ENCODE data around the gene SIPA1L2.
"Not testable (repeated sequence)": the region's sequence is repeated elsewhere in the genome, so short reads cannot be mapped to it uniquely, and the experiment has no call there.

Gene SIPA1L2

GRCh38 chr1:232610902-232611745 lies 18.8 kb downstream of the SIPA1L2 start:
- H3K9ac ChIP-seq (ENCODE audit: low read length): not testable (repeated sequence)
- peak in 1 of 2 donors; percentile 10 for DNase-seq
- no CpG with 5 or more reads among the region's 11 CpGs for WGBS (ENCODE audit: extremely low coverage, insufficient coverage, insufficient read length)

GRCh38 chr1:232610192-232610901 lies 19.6 kb downstream of the SIPA1L2 start:
- Histone ChIP-seq H3K4me1 (ENCODE audit: control insufficient read depth in 1 of 2, insufficient read depth in 2 of 2, low read length in 2 of 2) (peaks cover 0 to 5% of the 10 kb centered on the region in 2 experiments), H3K79me1 (ENCODE audit: low read length) (no peaks in the 10 kb centered on the region), H3K27ac (ENCODE audit: low read depth, low read length) (no peak overlapping the region), H3K27me3 (ENCODE audit: insufficient read depth, low read length) (no peaks in the 10 kb centered on the region), H3K79me2 (ENCODE audit: control insufficient read depth, insufficient read depth, low read length, poor library complexity) (peaks cover 1% of the 10 kb centered on the region), H2BK120ac (ENCODE audit: insufficient read depth, low read length, poor library complexity) (no peak overlapping the region), H2BK12ac (ENCODE audit: low read length) (no peak overlapping the region), H4K8ac (ENCODE audit: low read depth, low read length) (no peak overlapping the region), H3K4me3 (ENCODE audit: low read depth, low read length) (no peak overlapping the region), H4K91ac (ENCODE audit: low read depth, low read length) (no peak overlapping the region), H2BK5ac (ENCODE audit: low read depth, low read length, poor library complexity) (no peak overlapping the region), H3K4me2 (ENCODE audit: low read length) (no peak overlapping the region), H3K23ac (ENCODE audit: low read length) (no peak overlapping the region), H3K18ac (ENCODE audit: low read length) (no peak overlapping the region), H3K4ac (ENCODE audit: low read depth, low read length) (peak overlapping the region; percentile 40), H4K12ac (ENCODE audit: low read depth, low read length) (no peak overlapping the region), H3K9me3 (ENCODE audit: insufficient read depth, low read depth, low read length) (peaks cover 2% of the 10 kb centered on the region), H3K36me3 (ENCODE audit: control insufficient read depth in 1 of 2, insufficient read depth in 2 of 2, low read length in 2 of 2) (no peaks in the 10 kb centered on the region), H2AK5ac (ENCODE audit: low read length) (no peak overlapping the region), H2AFZ (ENCODE audit: insufficient read depth, low read length, poor library complexity) (peak overlapping the region; percentile 52), H3K14ac (ENCODE audit: low read length) (no peak overlapping the region), H3K9ac (ENCODE audit: low read length) (no peak overlapping the region)
- WGBS (ENCODE audit: extremely low coverage, insufficient coverage, insufficient read length): no CpG with 5 or more reads among the region's 6 CpGs
- no peak for DNase-seq

More at GRCh38 chr1:232610902-232611745, 18.8 kb downstream of the SIPA1L2 start:
- H3K23ac ChIP-seq (ENCODE audit: low read length); H3K27me3 ChIP-seq (ENCODE audit: insufficient read depth, low read length); H3K4ac ChIP-seq (ENCODE audit: low read depth, low read length); H4K91ac ChIP-seq (ENCODE audit: low read depth, low read length); H2AK5ac ChIP-seq (ENCODE audit: low read length); H3K4me2 ChIP-seq (ENCODE audit: low read length); H3K18ac ChIP-seq (ENCODE audit: low read length); H4K8ac ChIP-seq (ENCODE audit: low read depth, low read length); H2BK12ac ChIP-seq (ENCODE audit: low read length); H3K79me2 ChIP-seq (ENCODE audit: control insufficient read depth, insufficient read depth, low read length, poor library complexity); H3K36me3 ChIP-seq (ENCODE audit: control insufficient read depth in 1 of 2, insufficient read depth in 2 of 2, low read length in 2 of 2); H3K79me1 ChIP-seq (ENCODE audit: low read length); H2BK120ac ChIP-seq (ENCODE audit: insufficient read depth, low read length, poor library complexity); H2BK5ac ChIP-seq (ENCODE audit: low read depth, low read length, poor library complexity); H4K12ac ChIP-seq (ENCODE audit: low read depth, low read length); H3K9me3 ChIP-seq (ENCODE audit: insufficient read depth, low read depth, low read length); H3K4me1 ChIP-seq (ENCODE audit: control insufficient read depth in 1 of 2, insufficient read depth in 2 of 2, low read length in 2 of 2); H3K4me3 ChIP-seq (ENCODE audit: low read depth, low read length); H3K27ac ChIP-seq (ENCODE audit: low read depth, low read length); H2AFZ ChIP-seq (ENCODE audit: insufficient read depth, low read length, poor library complexity); H3K14ac ChIP-seq (ENCODE audit: low read length): not testable (repeated sequence)

GRCh38 chr1:232608427-232608826 lies 21.5 kb downstream of the SIPA1L2 start:
- no CpG with 5 or more reads among the region's 4 CpGs for WGBS (ENCODE audit: extremely low coverage, insufficient coverage, insufficient read length)
- H3K27me3 ChIP-seq (ENCODE audit: insufficient read depth, low read length): no peaks in the 10 kb centered on the region

GRCh38 chr1:232602622-232603021 lies 27.3 kb downstream of the SIPA1L2 start:
- Histone ChIP-seq H2AK5ac (ENCODE audit: low read length) (no peak overlapping the region), H3K4ac (ENCODE audit: low read depth, low read length) (no peak overlapping the region), H3K4me2 (ENCODE audit: low read length) (no peak overlapping the region), H2BK12ac (ENCODE audit: low read length) (no peak overlapping the region), H3K27me3 (ENCODE audit: insufficient read depth, low read length) (no peaks in the 10 kb centered on the region), H3K4me3 (ENCODE audit: low read depth, low read length) (no peak overlapping the region), H2BK5ac (ENCODE audit: low read depth, low read length, poor library complexity) (no peak overlapping the region), H2AFZ (ENCODE audit: insufficient read depth, low read length, poor library complexity) (no peak overlapping the region), H4K8ac (ENCODE audit: low read depth, low read length) (no peak overlapping the region), H3K14ac (ENCODE audit: low read length) (no peak overlapping the region), H3K4me1 (ENCODE audit: control insufficient read depth in 1 of 2, insufficient read depth in 2 of 2, low read length in 2 of 2) (peaks cover 12 to 15% of the 10 kb centered on the region in 2 experiments), H3K27ac (ENCODE audit: low read depth, low read length) (no peak overlapping the region), H3K79me2 (ENCODE audit: control insufficient read depth, insufficient read depth, low read length, poor library complexity) (peaks cover 3% of the 10 kb centered on the region), H4K12ac (ENCODE audit: low read depth, low read length) (no peak overlapping the region), H3K23ac (ENCODE audit: low read length) (no peak overlapping the region), H3K36me3 (ENCODE audit: control insufficient read depth in 1 of 2, insufficient read depth in 2 of 2, low read length in 2 of 2) (no peaks in the 10 kb centered on the region), H2BK120ac (ENCODE audit: insufficient read depth, low read length, poor library complexity) (no peak overlapping the region), H3K18ac (ENCODE audit: low read length) (no peak overlapping the region), H3K9ac (ENCODE audit: low read length) (no peak overlapping the region), H4K91ac (ENCODE audit: low read depth, low read length) (no peak overlapping the region), H3K9me3 (ENCODE audit: insufficient read depth, low read depth, low read length) (no peaks in the 10 kb centered on the region), H3K79me1 (ENCODE audit: low read length) (peaks cover 3% of the 10 kb centered on the region)
- WGBS (ENCODE audit: extremely low coverage, insufficient coverage, insufficient read length): no CpG with 5 or more reads among the region's 4 CpGs
- DNase-seq: no peak

More at GRCh38 chr1:232608427-232608826, 21.5 kb downstream of the SIPA1L2 start:
- H3K36me3 ChIP-seq (ENCODE audit: control insufficient read depth in 1 of 2, insufficient read depth in 2 of 2, low read length in 2 of 2): no peaks in the 10 kb centered on the region
- H4K91ac ChIP-seq (ENCODE audit: low read depth, low read length): no peak overlapping the region
- no peak overlapping the region for H3K14ac ChIP-seq (ENCODE audit: low read length)
- H3K79me2 ChIP-seq (ENCODE audit: control insufficient read depth, insufficient read depth, low read length, poor library complexity): peaks cover 1% of the 10 kb centered on the region
- no peak overlapping the region for H2BK120ac ChIP-seq (ENCODE audit: insufficient read depth, low read length, poor library complexity)
- H3K27ac ChIP-seq (ENCODE audit: low read depth, low read length): no peak overlapping the region
- H3K9me3 ChIP-seq (ENCODE audit: insufficient read depth, low read depth, low read length): peaks cover 2% of the 10 kb centered on the region
- no peak overlapping the region for H3K9ac ChIP-seq (ENCODE audit: low read length)
- H4K8ac ChIP-seq (ENCODE audit: low read depth, low read length): no peak overlapping the region
- no peak overlapping the region for H4K12ac ChIP-seq (ENCODE audit: low read depth, low read length)
- H3K4me1 ChIP-seq (ENCODE audit: control insufficient read depth in 1 of 2, insufficient read depth in 2 of 2, low read length in 2 of 2): peaks cover 0 to 5% of the 10 kb centered on the region in 2 experiments
- no peak overlapping the region for H3K4me3 ChIP-seq (ENCODE audit: low read depth, low read length)
- H2BK5ac ChIP-seq (ENCODE audit: low read depth, low read length, poor library complexity): no peak overlapping the region
- no peaks in the 10 kb centered on the region for H3K79me1 ChIP-seq (ENCODE audit: low read length)
- no peak overlapping the region for H3K23ac ChIP-seq (ENCODE audit: low read length)
- H3K18ac ChIP-seq (ENCODE audit: low read length): no peak overlapping the region
- no peak overlapping the region for H3K4ac ChIP-seq (ENCODE audit: low read depth, low read length)
- H2BK12ac ChIP-seq (ENCODE audit: low read length): no peak overlapping the region
- DNase-seq: no peak
- no peak overlapping the region for H2AK5ac ChIP-seq (ENCODE audit: low read length)
- no peak overlapping the region for H3K4me2 ChIP-seq (ENCODE audit: low read length)
- no peak overlapping the region for H2AFZ ChIP-seq (ENCODE audit: insufficient read depth, low read length, poor library complexity)

Data from trophoblast cell (in vitro differentiated cells and primary cell).